ENCODE results near the gene GASK1A. TPM values are rescaled to one million over a fixed set of nuclear protein-coding genes. Genes with fewer than 3 reads are reported as not detected.

GASK1A gene
- total RNA-seq, 1 experiment from 2014 or later = not detected

GRCh38 chr3:43000387-43000786 lies 21.3 kb downstream of the GASK1A start:
- no peak for DNase-seq (ENCODE audit: low read depth, low spot score)
- no peaks in the 10 kb centered on the region for H3K36me3 ChIP-seq (ENCODE audit: control insufficient read depth, insufficient read depth, low read length)
- TF ChIP-seq REST (IDR thresholded peaks at IDR 0.05; ENCODE audit: insufficient read depth in 1 of 2, low read depth in 2 of 2, low read length in 1 of 2) = no peak
- no peak for TF ChIP-seq SIN3A (IDR thresholded peaks at IDR 0.05; ENCODE audit: borderline replicate concordance, insufficient read depth, low read depth, low read length)
- no peak for TF ChIP-seq TCF7L2 (IDR thresholded peaks at IDR 0.05; ENCODE audit: low read depth, low read length)
- TF ChIP-seq POLR2AphosphoS5 (IDR thresholded peaks at IDR 0.05; ENCODE audit: low read depth, low read length) = no peak
- no peak for TF ChIP-seq CTCF (IDR thresholded peaks at IDR 0.05)
- H3K27ac ChIP-seq (ENCODE audit: low read length) = no peak overlapping the region
- POLR2A ChIA-PET = no interaction called here
- no peak overlapping the region for H3K4me3 ChIP-seq (ENCODE audit: low read depth in 2 of 2, low read length in 2 of 2)
- intact Hi-C loops (cut with micrococcal nuclease; ENCODE audit: unreplicated experiment) (no loop called here), in situ Hi-C loops (cut with HindIII; ENCODE audit: low pct_unique_long_range_greater_than_20kb, low sequenced_read_pairs) (no loop called here)
- BruUV-seq (replicated peaks) = no TSS peak
- no peaks in the 10 kb centered on the region for H3K4me1 ChIP-seq (ENCODE audit: control insufficient read depth, insufficient read depth, low read length)
- no peaks in the 10 kb centered on the region; the same call in 1 of the 2 replicates for H3K27me3 ChIP-seq (ENCODE audit: control insufficient read depth, insufficient read depth, low read length)
- H3K9me3 ChIP-seq (ENCODE audit: control insufficient read depth, insufficient read depth, low read depth, low read length) = no peaks in the 10 kb centered on the region
- ATAC-seq = no peak
- CTCF ChIA-PET = no interaction called here

- intact Hi-C loops (cut with micrococcal nuclease; ENCODE audit: unreplicated experiment) = no loop called here
- POLR2A ChIA-PET = no interaction called here
- in situ Hi-C loops (cut with HindIII; ENCODE audit: low pct_unique_long_range_greater_than_20kb, low sequenced_read_pairs) = no loop called here
Observed at GRCh38 chr3:43001094-43001553, 22.0 kb downstream of the GASK1A start.

More at GRCh38 chr3:43001094-43001553, 22.0 kb downstream of the GASK1A start:
- BruUV-seq (replicated peaks) = no TSS peak
- Histone ChIP-seq H3K27ac (ENCODE audit: low read length) (no peak overlapping the region), H3K36me3 (ENCODE audit: control insufficient read depth, insufficient read depth, low read length) (no peaks in the 10 kb centered on the region), H3K9me3 (ENCODE audit: control insufficient read depth, insufficient read depth, low read depth, low read length) (no peaks in the 10 kb centered on the region), H3K4me1 (ENCODE audit: control insufficient read depth, insufficient read depth, low read length) (no peaks in the 10 kb centered on the region), H3K4me3 (ENCODE audit: low read depth in 2 of 2, low read length in 2 of 2) (no peak overlapping the region), H3K27me3 (ENCODE audit: control insufficient read depth, insufficient read depth, low read length) (no peaks in the 10 kb centered on the region; the same call in 1 of the 2 replicates)
- ATAC-seq = no peak
- CTCF ChIA-PET = no interaction called here
- TF ChIP-seq SIN3A (IDR thresholded peaks at IDR 0.05; ENCODE audit: borderline replicate concordance, insufficient read depth, low read depth, low read length) (no peak), POLR2AphosphoS5 (IDR thresholded peaks at IDR 0.05; ENCODE audit: low read depth, low read length) (no peak), CTCF (IDR thresholded peaks at IDR 0.05) (no peak), TCF7L2 (IDR thresholded peaks at IDR 0.05; ENCODE audit: low read depth, low read length) (no peak), REST (IDR thresholded peaks at IDR 0.05; ENCODE audit: insufficient read depth in 1 of 2, low read depth in 2 of 2, low read length in 1 of 2) (no peak)
- DNase-seq (ENCODE audit: low read depth, low spot score) = no peak
